Endothelial cell of umbilical vein (primary cell): ENCODE measurements around the gene BLOC1S1.
A peak's percentile ranks its signal among the peaks of the same experiment; 100 is the strongest.

Experiments used
- CTCF ChIP-seq, 2 donors: IDR thresholded peaks; 1 replicate in 1 of 2; 2 replicates in 1 of 2; pipeline ENCODE4 v1.5.1; 2011; ENCODE audit warnings: low read length in 2 of 2, mild to moderate bottlenecking in 2 of 2, moderate library complexity in 2 of 2, control low read depth in 1 of 2, inconsistent platforms in 1 of 2, low read depth in 1 of 2; ENCODE audit not compliant: insufficient read depth in 1 of 2; ENCODE audit errors: extremely low read depth in 1 of 2
- JUN ChIP-seq: IDR thresholded peaks from 2 replicates; pipeline ENCODE4 v1.6.1; 2011; ENCODE audit warnings: borderline replicate concordance, low read depth; ENCODE audit not compliant: insufficient read length, insufficient read depth
- MAX ChIP-seq: IDR thresholded peaks from 2 replicates; pipeline ENCODE4 v1.6.1; 2011; ENCODE audit not compliant: insufficient read depth, insufficient read length
- MYC ChIP-seq: IDR thresholded peaks from one replicate; pipeline ENCODE4 v1.6.1; 2011; ENCODE audit warnings: mild to moderate bottlenecking, low read depth, low read length
- POLR2A ChIP-seq: IDR thresholded peaks from 2 replicates; pipeline ENCODE4 v1.6.1; 2012; ENCODE audit warnings: low read depth, mild to moderate bottlenecking, control low read depth, low read length
- POLR2AphosphoS5 ChIP-seq: IDR thresholded peaks from 2 replicates; pipeline ENCODE4 v1.6.1; 2012; ENCODE audit warnings: low read depth, mild to moderate bottlenecking, control low read depth, low read length, moderate library complexity; ENCODE audit not compliant: insufficient read depth

DNA sequence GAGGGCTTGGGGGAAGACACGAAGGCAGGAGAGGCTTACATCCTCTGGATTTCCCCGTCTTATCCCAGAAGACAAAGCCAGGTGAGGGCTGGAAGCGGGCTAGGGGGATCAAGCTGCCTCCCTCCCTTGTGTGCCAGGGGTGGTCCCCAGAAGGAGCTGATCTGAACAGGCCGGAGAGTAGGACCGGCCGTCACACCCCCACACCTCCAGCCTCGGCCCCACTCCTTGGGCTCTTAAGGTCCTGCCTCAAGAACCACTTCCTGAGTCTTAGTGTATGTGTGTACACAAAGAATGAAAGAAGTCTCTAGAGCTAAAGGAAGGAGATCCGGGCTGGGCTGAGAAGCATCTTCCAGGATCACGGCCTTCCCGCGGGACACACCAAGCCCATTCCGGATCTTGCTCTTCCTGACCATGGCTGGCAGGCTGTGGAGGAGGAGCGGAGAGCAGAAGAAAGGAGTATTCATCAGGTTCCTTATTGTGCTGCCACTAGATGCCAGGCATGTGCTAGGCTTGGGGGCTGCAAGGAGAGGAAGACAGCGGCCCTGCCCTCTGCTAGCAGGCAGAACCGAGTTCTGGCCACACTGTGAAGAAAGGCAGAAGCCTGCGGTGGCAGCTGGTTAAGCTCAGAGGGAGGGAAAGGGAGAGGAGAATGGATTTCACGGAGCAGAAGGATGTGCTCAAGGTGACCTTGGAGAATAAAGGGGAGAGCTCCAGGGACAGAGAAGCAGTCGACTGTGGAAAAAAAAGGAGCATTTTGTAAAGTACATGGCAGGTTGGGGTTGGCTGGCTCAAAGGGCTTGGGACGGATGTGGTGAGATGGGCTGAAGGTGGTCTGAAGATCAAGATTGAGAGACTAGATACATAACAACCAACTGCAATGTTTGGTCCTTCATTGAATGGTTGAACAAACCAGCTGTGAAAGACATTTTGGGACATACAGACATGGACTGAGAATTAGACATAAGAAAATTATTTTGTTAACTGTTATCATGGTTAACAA is 14.3 kb downstream of the BLOC1S1 start:
- TF ChIP-seq POLR2A (peak; percentile 56), CTCF (IDR thresholded peaks at IDR 0.05; ENCODE audit: extremely low read depth in 1 of 2, insufficient read depth in 1 of 2, low read depth in 1 of 2, low read length in 2 of 2) (peak in 1 of 2 donors; percentile 1), MAX (no peak), POLR2AphosphoS5 (no peak), JUN (no peak), MYC (no peak)
